Fibroblast of skin of right quadriceps (primary cell): ENCODE results near the gene APOL4.
A peak's percentile ranks its signal among the peaks of the same experiment; 100 is the strongest.
"Not testable (repeated sequence)": the region's sequence is repeated elsewhere in the genome, so short reads cannot be mapped to it uniquely, and the experiment has no call there.

Experiments
- DNase-seq: peaks from one replicate; pipeline ENCODE4 v3.0.0-alpha.2; 2013

APOL4 gene

GRCh38 chr22:36180928-36181327, 20.7 kb downstream of the APOL4 start:
- no peak for DNase-seq

- peak; percentile 48 for DNase-seq
Observed at GRCh38 chr22:36180038-36180880, 21.4 kb downstream of the APOL4 start.

- DNase-seq, result no peak
Observed at GRCh38 chr22:36177160-36177559, 24.4 kb downstream of the APOL4 start.

- no peak for DNase-seq
Observed at GRCh38 chr22:36175892-36176291, 25.7 kb downstream of the APOL4 start.

- DNase-seq, result no peak
Observed at GRCh38 chr22:36171941-36172340, 29.7 kb downstream of the APOL4 start.

- no peak for DNase-seq
Observed at GRCh38 chr22:36166518-36167220, 34.9 kb downstream of the APOL4 start.

GRCh38 chr22:36166086-36166485, 35.5 kb downstream of the APOL4 start:
- no peak for DNase-seq

- no peak for DNase-seq
Observed at GRCh38 chr22:36165141-36165540, 36.5 kb downstream of the APOL4 start.

- no peak for DNase-seq
Observed at GRCh38 chr22:36164621-36165020, 37.0 kb downstream of the APOL4 start.

- DNase-seq, result no peak
Observed at GRCh38 chr22:36163497-36163896, 38.1 kb downstream of the APOL4 start.

- DNase-seq, result no peak
Observed at GRCh38 chr22:36162127-36163034, 39.2 kb downstream of the APOL4 start.

- not testable (repeated sequence) for DNase-seq
Observed at GRCh38 chr22:36161793-36162126, 39.8 kb downstream of the APOL4 start.

GRCh38 chr22:36160499-36160942, 41.1 kb downstream of the APOL4 start, which contains the start of gene APOL3:
Gene APOL3, minus strand, starts transcription at chr22:36160755. Its CDS starts 11,700 bp downstream, at chr22:36149055.
- peak; percentile 19 for DNase-seq

GRCh38 chr22:36156515-36157419, 44.8 kb downstream of the APOL4 start:
- peak; percentile 67 for DNase-seq

GRCh38 chr22:36156119-36156514, 45.5 kb downstream of the APOL4 start:
- no peak for DNase-seq

GRCh38 chr22:36155702-36156101, 45.9 kb downstream of the APOL4 start:
- DNase-seq, result no peak

GRCh38 chr22:36154423-36154945, 47.1 kb downstream of the APOL4 start:
- DNase-seq, result no peak

- DNase-seq, result no peak
Observed at GRCh38 chr22:36153501-36154422, 47.8 kb downstream of the APOL4 start.

GRCh38 chr22:36152821-36153220, 48.8 kb downstream of the APOL4 start:
- DNase-seq, result not testable (repeated sequence)

GRCh38 chr22:36152088-36152487, 49.5 kb downstream of the APOL4 start:
- no peak for DNase-seq
